Erythroblast (primary cell): Measurements from ENCODE around the gene DNAJB6.

Experiments used
- GATA1 ChIP-seq: IDR thresholded peaks from 2 replicates; pipeline ENCODE4 v1.6.1; 2011; ENCODE audit warnings: low read depth, mild to moderate bottlenecking, control low read depth, low read length, moderate library complexity
- POLR2A ChIP-seq: IDR thresholded peaks from 2 replicates; pipeline ENCODE4 v1.6.1; 2011; ENCODE audit warnings: mild to moderate bottlenecking, low read length

- no peak for TF ChIP-seq POLR2A
- TF ChIP-seq GATA1 = no peak
Observed at GRCh38 chr7:157431173-157431950, 94.6 kb downstream of the DNAJB6 start.
